ENCODE measurements around the gene FGF5. TPM values are rescaled to one million over a fixed set of nuclear protein-coding genes. Genes with fewer than 3 reads are reported as not detected.

The FGF5 gene
- total and polyA plus RNA-seq, 11 donors = 0.10 to 0.83 (median 0.27) TPM; not detected in 2

DNA sequence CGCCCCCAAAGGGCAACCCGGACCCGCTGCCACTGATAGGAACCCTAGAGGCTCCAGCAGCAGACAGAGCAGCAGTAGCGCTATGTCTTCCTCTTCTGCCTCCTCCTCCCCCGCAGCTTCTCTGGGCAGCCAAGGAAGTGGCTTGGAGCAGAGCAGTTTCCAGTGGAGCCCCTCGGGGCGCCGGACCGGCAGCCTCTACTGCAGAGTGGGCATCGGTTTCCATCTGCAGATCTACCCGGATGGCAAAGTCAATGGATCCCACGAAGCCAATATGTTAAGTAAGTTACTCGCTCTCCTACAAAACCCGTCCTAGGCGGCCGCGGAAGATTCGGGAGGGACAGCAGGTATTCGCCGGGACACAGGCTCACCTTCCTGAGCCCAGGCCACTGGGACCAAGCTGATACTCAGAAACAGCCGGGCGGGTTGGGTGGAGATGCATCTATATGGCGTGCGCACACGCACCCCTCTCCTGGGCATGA is 477 bp downstream of the FGF5 start:
- intact Hi-C loops (cut with DNase I) = no loop called here
- H3K9me3 ChIP-seq = no peaks in the 10 kb centered on the region
- H3K4me3 ChIP-seq = peak overlapping the region; percentile 32 to 61 (median 50)
- H3K27me3 ChIP-seq = peaks cover 3 to 81% (median 38%) of the 10 kb centered on the region in 9 donors
- ATAC-seq (peak in 3 of 4 donors; percentile 31 to 54 (median 48)), DNase-seq (no peak)
- peaks cover 0 to 26% (median 9%) of the 10 kb centered on the region in 12 donors for H3K4me1 ChIP-seq
- WGBS, 4 donors = 4 to 7% (median 5%) methylated on average over 18 to 25 of the region's 25 CpGs
- no peak for TF ChIP-seq POLR2A (IDR thresholded peaks at IDR 0.05)
- TF ChIP-seq, protein P1, sequence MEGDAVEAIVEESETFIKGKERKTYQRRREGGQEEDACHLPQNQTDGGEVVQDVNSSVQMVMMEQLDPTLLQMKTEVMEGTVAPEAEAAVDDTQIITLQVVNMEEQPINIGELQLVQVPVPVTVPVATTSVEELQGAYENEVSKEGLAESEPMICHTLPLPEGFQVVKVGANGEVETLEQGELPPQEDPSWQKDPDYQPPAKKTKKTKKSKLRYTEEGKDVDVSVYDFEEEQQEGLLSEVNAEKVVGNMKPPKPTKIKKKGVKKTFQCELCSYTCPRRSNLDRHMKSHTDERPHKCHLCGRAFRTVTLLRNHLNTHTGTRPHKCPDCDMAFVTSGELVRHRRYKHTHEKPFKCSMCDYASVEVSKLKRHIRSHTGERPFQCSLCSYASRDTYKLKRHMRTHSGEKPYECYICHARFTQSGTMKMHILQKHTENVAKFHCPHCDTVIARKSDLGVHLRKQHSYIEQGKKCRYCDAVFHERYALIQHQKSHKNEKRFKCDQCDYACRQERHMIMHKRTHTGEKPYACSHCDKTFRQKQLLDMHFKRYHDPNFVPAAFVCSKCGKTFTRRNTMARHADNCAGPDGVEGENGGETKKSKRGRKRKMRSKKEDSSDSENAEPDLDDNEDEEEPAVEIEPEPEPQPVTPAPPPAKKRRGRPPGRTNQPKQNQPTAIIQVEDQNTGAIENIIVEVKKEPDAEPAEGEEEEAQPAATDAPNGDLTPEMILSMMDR (IDR thresholded peaks at IDR 0.05) = no peak
- H3K27ac ChIP-seq = peak overlapping the region in 2 of 12 donors; percentile 51 to 59
- H3K36me3 ChIP-seq = no peaks in the 10 kb centered on the region

DNA sequence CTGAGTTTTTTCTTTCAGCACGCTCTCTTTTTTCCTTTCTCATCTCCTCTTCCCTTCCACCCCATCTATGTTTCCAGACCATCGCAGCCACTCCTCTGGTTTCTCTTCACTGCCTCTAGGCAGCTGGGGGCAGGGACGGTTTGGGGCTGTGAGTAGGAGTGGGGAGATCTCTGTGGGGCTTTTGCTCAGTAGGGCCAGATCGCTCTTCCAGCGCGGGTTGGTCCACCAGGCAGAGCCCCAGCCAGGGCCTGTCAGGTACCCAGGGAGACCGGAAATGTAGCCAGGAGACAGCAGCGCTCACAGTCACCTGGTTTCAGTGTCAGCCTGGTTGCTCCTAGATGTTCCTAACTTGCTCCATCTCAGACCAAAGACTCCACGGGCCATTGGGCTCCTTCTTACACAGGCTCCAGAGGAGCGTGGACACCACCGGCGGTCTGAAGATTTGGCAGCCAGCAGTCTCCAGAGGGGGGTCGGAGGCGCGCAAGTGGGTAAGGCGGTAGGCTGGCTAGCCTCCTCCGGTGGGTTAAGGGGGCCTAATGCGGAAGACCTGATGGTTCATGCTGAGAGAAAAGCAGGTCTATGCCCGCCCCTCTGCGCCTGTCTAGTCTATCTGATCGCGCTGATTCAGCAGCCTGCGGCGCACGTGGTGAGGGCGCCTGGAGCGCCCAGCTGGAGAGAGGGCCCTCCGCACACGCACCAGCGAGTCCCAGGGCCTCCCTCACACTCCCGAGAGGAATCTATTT is 1.8 kb downstream of the FGF5 start:
- peaks cover 3 to 72% (median 37%) of the 10 kb centered on the region in 9 donors for H3K27me3 ChIP-seq
- H3K9me3 ChIP-seq = no peaks in the 10 kb centered on the region
- ATAC-seq (no peak), DNase-seq (no peak)
- no peaks in the 10 kb centered on the region for H3K36me3 ChIP-seq
- H3K4me3 ChIP-seq = no peak overlapping the region
- TF ChIP-seq, protein P1 (IDR thresholded peaks at IDR 0.05) = no peak
- TF ChIP-seq POLR2A (IDR thresholded peaks at IDR 0.05) = no peak
- intact Hi-C loops (cut with DNase I) = no loop called here
- H3K27ac ChIP-seq = no peak overlapping the region
- whole genome bisulfite sequencing, 4 donors = 27 to 47% (median 30%) methylated on average over 24 to 31 of the region's 31 CpGs
- H3K4me1 ChIP-seq = peaks cover 0 to 26% (median 9%) of the 10 kb centered on the region in 12 donors

DNA sequence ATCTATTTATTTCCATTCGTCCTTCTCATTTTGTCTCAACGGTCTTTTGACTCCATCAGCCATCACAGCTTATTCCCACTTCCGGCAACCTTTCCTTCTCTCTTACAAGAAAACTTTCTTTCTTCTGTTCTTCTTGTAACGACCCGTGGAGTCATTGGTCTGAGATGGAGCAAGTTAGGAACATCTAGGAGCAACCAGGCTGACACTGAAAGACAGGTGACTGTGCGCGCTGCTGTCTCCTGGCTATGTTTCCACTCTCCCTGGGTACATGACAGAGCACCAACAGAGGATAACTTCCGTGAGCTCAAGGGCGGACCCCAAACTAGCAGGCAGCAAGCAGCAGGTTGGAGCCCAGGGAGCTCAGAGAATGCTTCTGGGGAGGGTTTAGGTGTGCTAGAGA is 2.5 kb downstream of the FGF5 start:
- intact Hi-C loops (cut with DNase I) = no loop called here
- Histone ChIP-seq H3K9me3 (no peaks in the 10 kb centered on the region), H3K27ac (no peak overlapping the region), H3K4me1 (peaks cover 0 to 23% (median 9%) of the 10 kb centered on the region in 12 donors), H3K27me3 (peaks cover under 1 to 72% (median 30%) of the 10 kb centered on the region in 9 donors), H3K36me3 (no peaks in the 10 kb centered on the region), H3K4me3 (no peak overlapping the region)
- DNase-seq (no peak), ATAC-seq (no peak)
- 51 to 64% (median 58%) methylated on average over 9 of the region's 9 CpGs for WGBS, 4 donors
- TF ChIP-seq, protein P1 (IDR thresholded peaks at IDR 0.05) = no peak
- no peak for TF ChIP-seq POLR2A (IDR thresholded peaks at IDR 0.05)

DNA sequence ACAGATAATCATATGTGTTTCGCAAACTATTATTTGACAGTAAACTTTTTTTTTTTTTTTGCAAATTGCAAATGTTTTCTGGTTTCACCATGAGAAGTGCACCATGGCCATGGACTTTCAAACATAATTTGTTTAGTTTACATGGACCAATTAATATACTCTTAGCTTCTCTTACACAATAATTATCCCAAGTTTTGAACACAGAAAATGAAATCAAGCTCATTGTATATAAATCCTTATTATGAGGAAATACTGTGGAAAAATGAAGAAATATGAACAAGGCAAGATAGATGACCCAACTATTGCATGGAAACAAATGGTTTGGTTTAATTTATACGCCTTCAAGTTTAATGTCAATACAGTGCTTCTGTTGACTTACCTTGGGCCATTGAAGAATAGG is 3.9 kb downstream of the FGF5 start:
- Histone ChIP-seq H3K36me3 (no peaks in the 10 kb centered on the region), H3K4me3 (no peak overlapping the region), H3K27me3 (peaks cover 0 to 58% (median 18%) of the 10 kb centered on the region in 9 donors), H3K27ac (no peak overlapping the region), H3K4me1 (peaks cover 0 to 20% (median 9%) of the 10 kb centered on the region in 12 donors), H3K9me3 (no peaks in the 10 kb centered on the region)
- ATAC-seq (no peak), DNase-seq (no peak)
- WGBS, 4 donors = 88 to 92% (median 91%) methylated on average over 2 of the region's 2 CpGs
- intact Hi-C loops (cut with DNase I) = no loop called here
- TF ChIP-seq, protein P1 (IDR thresholded peaks at IDR 0.05) = no peak
- TF ChIP-seq POLR2A (IDR thresholded peaks at IDR 0.05) = no peak

Data from heart left ventricle (tissue), 16 donors.